Epithelial cell of esophagus (primary cell): Measurements from ENCODE around the gene CUZD1.
A peak's percentile ranks its signal among the peaks of the same experiment; 100 is the strongest.

Experiments
- DNase-seq: peaks from one replicate; pipeline ENCODE4 v3.0.0; 2010; ENCODE audit warnings: low read depth
- H3K4me3 ChIP-seq: 2 replicates; pipeline ENCODE4 v1.5.1; 2011; ENCODE audit warnings: mild to moderate bottlenecking, low read length, control low read depth
- TF ChIP-seq, protein P1 (sequence below): IDR thresholded peaks from 2 replicates; pipeline ENCODE4 v1.5.1; 2011; ENCODE audit warnings: low read depth, mild to moderate bottlenecking, low read length, control low read depth, inconsistent platforms; ENCODE audit not compliant: insufficient read depth; ENCODE audit errors: missing control alignments

CUZD1 gene

DNA sequence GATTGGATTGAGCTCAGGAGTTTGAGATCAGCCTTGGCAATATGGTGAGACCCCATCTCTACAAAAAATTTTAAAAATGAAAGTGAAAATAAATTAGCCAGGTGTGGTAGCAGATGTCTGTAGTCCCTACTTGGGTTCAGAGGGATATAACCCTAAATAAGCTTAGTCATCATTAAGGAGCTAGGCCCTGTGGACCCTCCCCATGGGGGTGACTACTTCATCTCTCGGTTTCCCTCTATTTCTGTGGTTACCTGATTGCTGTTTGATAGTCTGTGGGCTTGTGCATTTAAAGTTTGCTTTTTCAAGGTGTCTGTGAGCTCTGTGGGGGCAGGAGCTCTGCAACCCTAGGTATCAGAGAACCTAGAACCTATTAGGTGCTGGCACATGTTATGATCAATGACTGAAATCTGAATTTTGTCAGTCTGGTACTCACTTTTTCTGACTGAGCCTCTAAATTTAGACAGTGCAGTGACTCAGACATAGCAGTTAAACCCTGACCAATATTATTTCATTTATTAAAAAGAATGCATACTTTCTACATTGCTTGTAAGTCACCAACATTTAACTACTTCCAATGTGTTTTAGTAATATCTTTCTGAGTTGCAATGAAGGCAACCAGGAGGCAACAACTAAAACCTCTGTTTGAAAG lies 8.1 kb upstream of the CUZD1 start:
- TF ChIP-seq, protein P1, sequence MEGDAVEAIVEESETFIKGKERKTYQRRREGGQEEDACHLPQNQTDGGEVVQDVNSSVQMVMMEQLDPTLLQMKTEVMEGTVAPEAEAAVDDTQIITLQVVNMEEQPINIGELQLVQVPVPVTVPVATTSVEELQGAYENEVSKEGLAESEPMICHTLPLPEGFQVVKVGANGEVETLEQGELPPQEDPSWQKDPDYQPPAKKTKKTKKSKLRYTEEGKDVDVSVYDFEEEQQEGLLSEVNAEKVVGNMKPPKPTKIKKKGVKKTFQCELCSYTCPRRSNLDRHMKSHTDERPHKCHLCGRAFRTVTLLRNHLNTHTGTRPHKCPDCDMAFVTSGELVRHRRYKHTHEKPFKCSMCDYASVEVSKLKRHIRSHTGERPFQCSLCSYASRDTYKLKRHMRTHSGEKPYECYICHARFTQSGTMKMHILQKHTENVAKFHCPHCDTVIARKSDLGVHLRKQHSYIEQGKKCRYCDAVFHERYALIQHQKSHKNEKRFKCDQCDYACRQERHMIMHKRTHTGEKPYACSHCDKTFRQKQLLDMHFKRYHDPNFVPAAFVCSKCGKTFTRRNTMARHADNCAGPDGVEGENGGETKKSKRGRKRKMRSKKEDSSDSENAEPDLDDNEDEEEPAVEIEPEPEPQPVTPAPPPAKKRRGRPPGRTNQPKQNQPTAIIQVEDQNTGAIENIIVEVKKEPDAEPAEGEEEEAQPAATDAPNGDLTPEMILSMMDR: no peak
- no peak for DNase-seq
- no peak overlapping the region for H3K4me3 ChIP-seq

DNA sequence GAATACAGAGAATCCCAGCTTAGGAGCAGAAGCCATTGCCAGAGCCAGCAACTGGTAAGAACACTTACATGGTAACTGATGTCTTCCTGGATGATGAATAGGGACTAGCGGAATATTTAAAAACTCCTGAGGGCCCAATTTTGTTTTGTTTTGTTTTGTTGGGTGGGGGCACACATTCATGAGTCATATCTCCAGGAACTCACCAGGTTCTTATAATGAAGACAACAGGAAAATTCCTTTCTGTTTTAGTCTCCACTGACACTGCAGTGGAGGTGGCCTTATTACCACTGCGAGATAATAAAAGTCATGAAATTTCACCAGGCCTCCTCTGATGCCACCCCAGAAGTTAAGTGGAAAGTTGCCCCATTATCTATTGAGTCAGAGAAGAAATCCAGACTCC lies 6.6 kb upstream of the CUZD1 start:
- no peak overlapping the region for H3K4me3 ChIP-seq
- peak; percentile 34 for DNase-seq
- TF ChIP-seq, protein P1: no peak

DNA sequence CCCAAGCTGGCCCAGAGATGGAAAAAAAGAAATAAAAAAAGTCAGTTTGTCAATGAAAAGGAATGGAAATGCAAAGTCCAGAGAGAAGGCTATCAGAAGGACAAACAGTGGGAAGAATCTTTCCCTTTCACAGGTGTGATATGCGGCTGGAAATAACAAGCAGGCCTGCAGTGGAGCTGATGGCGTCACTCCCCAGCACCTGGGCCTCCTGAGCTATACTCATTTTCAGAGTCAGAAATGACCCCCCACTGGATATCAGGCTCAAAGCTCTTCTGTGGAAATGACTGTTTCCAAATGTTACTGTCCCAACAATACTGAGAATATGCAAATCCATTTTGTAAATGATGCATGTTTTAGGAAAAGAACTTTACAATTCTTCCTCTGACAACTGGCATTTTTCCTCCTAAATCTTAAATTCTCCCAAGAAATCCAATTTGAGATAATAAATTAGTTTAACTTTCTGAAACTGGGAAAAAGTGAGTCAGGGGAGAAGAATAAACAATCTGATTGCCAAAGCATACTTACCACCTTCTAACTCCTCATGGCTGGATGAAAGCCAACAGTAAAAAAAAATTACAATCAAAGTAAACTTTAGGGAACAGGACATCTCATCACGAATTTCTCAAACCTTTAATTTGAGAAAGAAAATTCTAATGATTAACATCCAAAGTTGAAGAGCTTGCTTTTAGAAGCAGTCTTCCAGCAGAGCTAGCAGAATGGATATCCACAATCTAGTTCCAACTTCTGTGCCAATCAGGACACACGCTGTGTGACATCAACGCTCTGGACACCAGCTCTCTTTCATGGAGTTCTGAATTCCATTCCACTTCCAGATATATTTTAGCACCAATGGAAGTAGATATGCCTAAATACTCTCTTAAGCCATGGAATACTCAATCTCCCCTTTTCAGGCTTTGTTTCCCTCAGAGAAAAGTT lies 5.3 kb upstream of the CUZD1 start:
- no peak for DNase-seq
- H3K4me3 ChIP-seq: no peak overlapping the region
- TF ChIP-seq, protein P1: no peak

DNA sequence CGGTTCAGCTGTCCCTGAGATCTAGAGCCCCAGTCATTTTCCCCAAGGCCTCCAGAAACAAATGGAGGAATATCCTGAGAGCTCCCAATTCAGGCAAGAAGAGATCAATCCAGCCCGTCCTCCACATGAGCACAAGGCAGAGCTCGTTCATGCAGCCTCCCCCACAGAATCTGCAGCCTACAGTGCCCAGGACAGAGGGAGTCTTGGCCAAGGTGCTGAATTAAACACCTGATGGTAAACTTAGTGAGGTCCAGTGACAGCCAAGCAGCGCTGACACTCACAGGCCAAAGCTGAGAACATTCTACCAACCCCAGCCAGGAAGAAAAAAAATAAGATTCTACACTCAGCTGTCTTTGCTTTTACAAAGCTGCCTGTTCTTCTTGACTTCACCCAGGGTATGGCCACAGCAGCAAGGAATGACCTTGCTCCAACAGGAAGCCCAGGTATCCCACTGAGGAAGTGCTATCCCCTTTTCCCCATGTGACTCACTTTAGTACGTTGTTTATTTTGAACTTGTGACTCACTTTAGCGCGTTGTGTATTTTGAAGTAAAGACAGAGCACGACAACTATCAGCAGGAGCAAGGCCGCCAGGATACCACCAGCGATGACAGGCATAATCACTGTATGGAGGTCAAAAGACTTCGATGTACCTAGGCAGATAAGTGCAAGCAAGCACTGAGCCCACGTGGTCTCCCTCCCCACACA lies 4.4 kb upstream of the CUZD1 start:
- H3K4me3 ChIP-seq: no peak overlapping the region
- TF ChIP-seq, protein P1: no peak
- peak; percentile 40 for DNase-seq

DNA sequence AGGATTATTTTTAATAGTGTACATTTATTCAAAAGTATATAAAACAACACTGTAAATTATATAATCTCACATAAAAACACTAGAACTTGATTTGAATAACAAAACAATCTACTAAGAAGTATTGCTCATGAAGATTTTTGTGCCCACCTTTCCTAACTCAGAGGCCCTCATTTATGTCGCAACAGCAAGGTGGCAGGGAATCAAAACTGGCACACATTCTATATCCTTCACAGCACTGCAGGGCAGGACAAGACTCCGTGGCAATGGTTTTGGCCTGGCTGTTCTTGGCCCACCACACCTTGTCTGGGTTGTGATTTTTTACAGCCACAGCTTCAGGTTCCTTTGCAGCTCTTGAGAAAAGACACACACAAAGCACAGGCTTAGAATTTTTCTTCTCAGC lies 3.4 kb upstream of the CUZD1 start:
- TF ChIP-seq, protein P1: no peak
- no peak for DNase-seq

DNA sequence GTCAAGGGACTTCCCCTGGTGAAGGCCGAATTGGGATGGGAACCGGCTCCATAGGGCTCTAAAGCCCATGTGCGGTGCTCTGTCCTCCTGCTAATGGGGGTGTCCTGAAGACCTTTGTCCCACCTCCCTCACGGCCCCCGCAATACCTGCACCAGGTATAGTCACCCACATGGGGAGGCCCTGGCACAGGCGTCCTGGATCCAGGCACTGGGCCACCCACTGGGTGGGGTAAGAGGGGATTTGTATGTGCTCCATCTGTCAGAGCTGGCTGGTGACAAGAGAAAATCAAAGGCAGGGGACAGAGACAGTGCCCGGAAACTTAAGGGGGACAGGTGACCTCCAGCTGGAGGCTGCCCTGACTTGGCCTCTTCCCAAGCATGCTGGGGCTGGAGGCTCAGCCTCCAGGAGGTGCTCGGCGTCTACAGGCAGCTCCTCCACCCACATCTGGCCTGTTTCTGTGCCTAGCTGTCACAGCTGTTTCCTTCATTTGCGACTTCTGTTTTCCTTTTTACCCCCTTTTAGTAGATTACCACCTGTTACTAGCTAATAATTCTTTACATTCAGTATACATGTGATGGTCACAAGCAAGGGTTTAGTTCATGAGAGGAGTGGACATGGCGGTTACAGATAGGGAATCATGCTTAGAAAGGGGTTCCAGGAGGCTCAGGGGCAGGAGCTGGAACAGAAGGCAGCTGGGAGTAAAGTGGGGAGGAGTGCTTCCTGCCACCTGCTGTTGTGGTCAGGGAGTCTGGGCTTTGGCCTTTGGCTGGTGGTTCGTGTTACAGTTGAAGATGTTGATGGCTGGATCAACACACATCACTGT lies 2.3 kb upstream of the CUZD1 start:
- no peak overlapping the region for H3K4me3 ChIP-seq
- no peak for DNase-seq
- TF ChIP-seq, protein P1: no peak

More for the DNA sequence above, 3.4 kb upstream of the CUZD1 start:
- no peak overlapping the region for H3K4me3 ChIP-seq
